IMR-90 (cell line): ENCODE data around the gene GPR179. TPM values are rescaled to one million over a fixed set of nuclear protein-coding genes. Genes with fewer than 3 reads are reported as not detected.

Experiments used
- ATAC-seq: fragments of 200-7000 bp; cut with Tn5 transposase; 2 replicates; pipeline ENCODE4 v1.9.1; 2020; ENCODE audit warnings: low read depth, mild to moderate bottlenecking, moderate library complexity
- BruUV-seq: library from RNA; stranded (reverse); fragments of 400-500 nt; replicated peaks from 2 replicates; lab custom pipeline; 2021; lab: Mats Ljungman, UMichigan
- CTCF ChIA-PET: fragments of 300-600 bp; formaldehyde crosslinking; extraction: SDS; loops from one replicate; lab custom pipeline; 2021; ENCODE audit warnings: antibody characterized with exemption; lab: Yijun Ruan, JAX
- POLR2A ChIA-PET: fragments of 300-600 bp; sonication (Branson Sonifier 250); formaldehyde crosslinking; loops from one replicate; lab custom pipeline; 2022; ENCODE audit warnings: antibody characterized with exemption; ENCODE audit not compliant: unreplicated experiment; lab: Charles Lee
- DNase-seq: peaks from one replicate; pipeline ENCODE4 v3.0.0; 2013
- H2AFZ ChIP-seq: replicated peaks from 2 replicates; pipeline ENCODE3; 2013; ENCODE audit warnings: low read length, mild to moderate bottlenecking; ENCODE audit not compliant: poor library complexity
- H2AK5ac ChIP-seq: 2 replicates; pipeline ENCODE4 v1.6.1; 2013; ENCODE audit warnings: low read depth, low read length, inconsistent platforms
- H2AK9ac ChIP-seq: replicated peaks from 2 replicates; pipeline ENCODE3; 2013; ENCODE audit warnings: mild to moderate bottlenecking, low read depth, low read length, moderate library complexity; ENCODE audit not compliant: poor library complexity
- H2BK120ac ChIP-seq: 2 replicates; pipeline ENCODE4 v1.6.1; 2013; ENCODE audit warnings: low read depth, low read length, inconsistent platforms
- H2BK15ac ChIP-seq: 3 replicates; pipeline ENCODE4 v1.6.1; 2013; ENCODE audit warnings: low read depth, low read length, inconsistent platforms
- H2BK20ac ChIP-seq: 2 replicates; pipeline ENCODE4 v1.6.1; 2013; ENCODE audit warnings: low read depth, mild to moderate bottlenecking, inconsistent platforms, low read length, moderate library complexity
- H2BK5ac ChIP-seq: 2 replicates; pipeline ENCODE4 v1.6.1; 2013; ENCODE audit warnings: mild to moderate bottlenecking, low read depth, low read length, inconsistent platforms; ENCODE audit not compliant: poor library complexity, severe bottlenecking
- H3K14ac ChIP-seq: replicated peaks from 2 replicates; pipeline ENCODE4 v1.6.1; 2013; ENCODE audit warnings: low read depth, low read length, inconsistent platforms
- H3K18ac ChIP-seq: 2 replicates; pipeline ENCODE4 v1.6.1; 2013; ENCODE audit warnings: low read depth, low read length, control low read depth
- H3K23ac ChIP-seq: 2 replicates; pipeline ENCODE4 v1.6.1; 2013; ENCODE audit warnings: low read depth, low read length, inconsistent platforms
- H3K27ac ChIP-seq: 2 replicates; pipeline ENCODE4 v1.5.1; 2013; ENCODE audit warnings: mild to moderate bottlenecking, control low read depth, low read length; ENCODE audit not compliant: insufficient read depth
- H3K27me3 ChIP-seq: 2 replicates; pipeline ENCODE4 v1.6.1; 2013; ENCODE audit warnings: low read length; ENCODE audit not compliant: control insufficient read depth, insufficient read depth
- H3K36me3 ChIP-seq: 2 replicates; pipeline ENCODE4 v1.6.1; 2013; ENCODE audit warnings: low read length, mixed read lengths; ENCODE audit not compliant: control insufficient read depth, insufficient read depth
- H3K4ac ChIP-seq: 2 replicates; pipeline ENCODE4 v1.6.1; 2013; ENCODE audit warnings: low read depth, low read length, inconsistent platforms
- H3K4me1 ChIP-seq: 2 replicates; pipeline ENCODE4 v1.6.1; 2013; ENCODE audit warnings: low read length, mixed read lengths; ENCODE audit not compliant: control insufficient read depth, insufficient read depth
- H3K4me2 ChIP-seq: 2 replicates; pipeline ENCODE4 v1.6.1; 2013; ENCODE audit warnings: low read depth, mild to moderate bottlenecking, control low read depth, low read length, moderate library complexity
- H3K4me3 ChIP-seq: 2 replicates; pipeline ENCODE4 v1.5.1; 2013; ENCODE audit warnings: low read depth, mild to moderate bottlenecking, control low read depth, low read length, moderate library complexity; ENCODE audit not compliant: insufficient read depth
- H3K56ac ChIP-seq: 2 replicates; pipeline ENCODE4 v1.6.1; 2013; ENCODE audit warnings: low read length, inconsistent platforms; ENCODE audit not compliant: insufficient read depth; ENCODE audit errors: extremely low read depth
- H3K79me1 ChIP-seq, 2 experiments: 2 replicates each; pipeline ENCODE4 v1.6.1; 2013; ENCODE audit warnings: low read length in 2 of 2, inconsistent platforms in 1 of 2, low read depth in 1 of 2
- H3K9ac ChIP-seq: 2 replicates; pipeline ENCODE4 v1.6.1; 2013; ENCODE audit warnings: low read depth, low read length, control low read depth
- H3K9me1 ChIP-seq: 2 replicates; pipeline ENCODE4 v1.6.1; 2013; ENCODE audit warnings: low read length, inconsistent platforms; ENCODE audit not compliant: insufficient read depth
- H3K9me3 ChIP-seq: 2 replicates; pipeline ENCODE4 v1.6.1; 2013; ENCODE audit warnings: low read length; ENCODE audit not compliant: control insufficient read depth, insufficient read depth
- H4K20me1 ChIP-seq: 2 replicates; pipeline ENCODE4 v1.6.1; 2013; ENCODE audit warnings: low read length, inconsistent platforms; ENCODE audit not compliant: insufficient read depth
- H4K5ac ChIP-seq: 2 replicates; pipeline ENCODE4 v1.6.1; 2013; ENCODE audit warnings: mild to moderate bottlenecking, low read depth, low read length, control low read depth
- H4K8ac ChIP-seq, 2 experiments: 2 replicates each; pipeline ENCODE4 v1.6.1; 2013; ENCODE audit warnings: low read depth in 2 of 2, low read length in 2 of 2, control low read depth in 1 of 2, inconsistent platforms in 1 of 2
- H4K91ac ChIP-seq: 2 replicates; pipeline ENCODE4 v1.6.1; 2013; ENCODE audit warnings: low read depth, low read length, inconsistent platforms; ENCODE audit not compliant: insufficient read depth
- BHLHE40 ChIP-seq: fragments of 150-350 bp; IDR thresholded peaks from 2 replicates; pipeline ENCODE4 v1.6.1; 2016; ENCODE audit warnings: mild to moderate bottlenecking, low read depth, low read length
- CEBPB ChIP-seq: IDR thresholded peaks from 2 replicates; pipeline ENCODE4 v1.6.1; 2012; ENCODE audit warnings: low read depth, low read length, improper control_type of control experiment
- FOS ChIP-seq: fragments of 150-350 bp; IDR thresholded peaks from 2 replicates; pipeline ENCODE4 v1.6.1; 2016; ENCODE audit warnings: low read depth, low read length
- MAFK ChIP-seq: IDR thresholded peaks from 2 replicates; pipeline ENCODE4 v1.6.1; 2012; ENCODE audit warnings: low read depth, low read length, improper control_type of control experiment
- MAZ ChIP-seq: IDR thresholded peaks from 2 replicates; pipeline ENCODE4 v1.6.1; 2012; ENCODE audit warnings: low read depth, mild to moderate bottlenecking, low read length, improper control_type of control experiment, moderate library complexity, borderline replicate concordance
- MXI1 ChIP-seq: IDR thresholded peaks from 2 replicates; pipeline ENCODE4 v1.6.1; 2012; ENCODE audit warnings: low read depth, mild to moderate bottlenecking, low read length, moderate library complexity, borderline replicate concordance
- NFE2L2 ChIP-seq: fragments of 150-350 bp; IDR thresholded peaks from 2 replicates; pipeline ENCODE4 v1.6.1; 2016; ENCODE audit warnings: low read depth, mild to moderate bottlenecking, low read length
- RAD21 ChIP-seq: IDR thresholded peaks from 2 replicates; pipeline ENCODE4 v1.6.1; 2012; ENCODE audit warnings: low read length, improper control_type of control experiment
- RFX5 ChIP-seq: IDR thresholded peaks from 2 replicates; pipeline ENCODE4 v1.8.0; 2012; ENCODE audit warnings: low read depth, mild to moderate bottlenecking, low read length, moderate library complexity
- SMC3 ChIP-seq: fragments of 150-350 bp; IDR thresholded peaks from 2 replicates; pipeline ENCODE4 v1.6.1; 2016; ENCODE audit warnings: low read depth, mild to moderate bottlenecking, antibody characterized with exemption, low read length, moderate library complexity
- WGBS, 2 experiments: methylation state at CpG; one replicate each; pipeline versions ENCODE4 v1.1.5 to v1.1.7; 2013; ENCODE audit warnings: missing lambda C conversion rate in 2 of 2; ENCODE audit not compliant: insufficient read length in 1 of 2; ENCODE audit errors: extremely low coverage in 2 of 2; 5-methylcytosine and 5-hydroxymethylcytosine counted together
- dilution Hi-C: fragments of 300-500 bp; cut with HindIII; formaldehyde crosslinking; loops from one replicate; pipeline ENCODE4 v1.14.3; 2018; ENCODE audit warnings: low sequenced_read_pairs; ENCODE audit not compliant: unreplicated experiment
- in situ Hi-C: fragments of 300-500 bp; cut with MboI; formaldehyde crosslinking; loops from 3 replicates; pipeline ENCODE4 v1.14.3; 2019; ENCODE audit warnings: low sequenced_read_pairs, inconsistent platforms, mixed read lengths
- intact Hi-C: fragments of 100-400 bp; cut with micrococcal nuclease; formaldehyde crosslinking; loops from 2 replicates; pipeline ENCODE4 v1.10.0; 2022
- polyA plus RNA-seq, 3 experiments: library from polyadenylated mRNA; depleted of rRNA; stranded (reverse); fragments of >200 nt; gene quantifications; 2 replicates each; pipeline ENCODE4 v1.2.3, GENCODE V29; 2012; ENCODE audit warnings: low replicate concordance in 1 of 3
- total RNA-seq: library from RNA; depleted of rRNA; stranded (reverse); fragments of >200 nt; gene quantifications from 2 replicates; pipeline ENCODE4 v1.2.3, GENCODE V29; 2012
- TF ChIP-seq, protein P1 (sequence below): fragments of 150-350 bp; IDR thresholded peaks from 2 replicates; pipeline ENCODE4 v1.6.1; 2017; ENCODE audit warnings: mild to moderate bottlenecking, antibody characterized with exemption, low read length, low read depth

GPR179 gene
- total and polyA plus RNA-seq, 2 of the 4 experiments (the other 2 are of a cell fraction), result not detected

- no peak overlapping the region for H3K23ac ChIP-seq
- POLR2A ChIA-PET, result no interaction called here
- ATAC-seq, result no peak
- H3K56ac ChIP-seq, result no peak overlapping the region
- H3K9ac ChIP-seq, result no peak overlapping the region
- no peak overlapping the region for H3K27ac ChIP-seq
- BruUV-seq, result no TSS peak
- no peaks in the 10 kb centered on the region; the same call in 1 of the 2 replicates for H4K20me1 ChIP-seq
- CTCF ChIA-PET, result interaction anchor here (0.6 kb wide), 1 partner anchor 11 kb away, joined by 5 read pairs; no protein-coding TSS in a partner anchor
- dilution Hi-C loops, result no loop called here
- no peaks in the 10 kb centered on the region for H3K4me1 ChIP-seq
- in situ Hi-C loops, result no loop called here
- no peak overlapping the region for H2AK5ac ChIP-seq
- H3K9me1 ChIP-seq, result 0 out of 2 replicates have a peak, but pooled peaks cover 2% of the 10 kb centered on the region
- no peak overlapping the region for H2AK9ac ChIP-seq
- no peak overlapping the region for H3K18ac ChIP-seq
- H3K36me3 ChIP-seq, result no peaks in the 10 kb centered on the region
- no peak overlapping the region for H2BK15ac ChIP-seq
- no peak overlapping the region for H4K5ac ChIP-seq
- no peaks in the 10 kb centered on the region for H3K9me3 ChIP-seq
- H3K4me3 ChIP-seq, result no peak overlapping the region
- H3K27me3 ChIP-seq, result peaks cover 62% of the 10 kb centered on the region
- no peak overlapping the region for H3K14ac ChIP-seq
- no peak overlapping the region for H3K4me2 ChIP-seq
- H2BK120ac ChIP-seq, result no peak overlapping the region
- no peak overlapping the region for H4K91ac ChIP-seq
- TF ChIP-seq NFE2L2 (no peak), RAD21 (no peak), MAFK (no peak), FOS (no peak), MXI1 (no peak), RFX5 (no peak), BHLHE40 (no peak), MAZ (no peak), SMC3 (no peak), CEBPB (no peak)
- TF ChIP-seq, protein P1, sequence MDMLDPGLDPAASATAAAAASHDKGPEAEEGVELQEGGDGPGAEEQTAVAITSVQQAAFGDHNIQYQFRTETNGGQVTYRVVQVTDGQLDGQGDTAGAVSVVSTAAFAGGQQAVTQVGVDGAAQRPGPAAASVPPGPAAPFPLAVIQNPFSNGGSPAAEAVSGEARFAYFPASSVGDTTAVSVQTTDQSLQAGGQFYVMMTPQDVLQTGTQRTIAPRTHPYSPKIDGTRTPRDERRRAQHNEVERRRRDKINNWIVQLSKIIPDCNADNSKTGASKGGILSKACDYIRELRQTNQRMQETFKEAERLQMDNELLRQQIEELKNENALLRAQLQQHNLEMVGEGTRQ, result no peak
- no peak overlapping the region for H3K4ac ChIP-seq
- DNase-seq, result no peak
- H2BK5ac ChIP-seq, result no peak overlapping the region
- 43% methylated on average over 1 of the region's 4 CpGs; no CpG with 5 or more reads in 1 of the 2 experiments for WGBS, 2 experiments
- no peak overlapping the region for H2AFZ ChIP-seq
- no peak overlapping the region for H4K8ac ChIP-seq
- no peaks in the 10 kb centered on the region for H3K79me1 ChIP-seq
- no peak overlapping the region for H2BK20ac ChIP-seq
- intact Hi-C loops, result no loop called here
These were observed 5.2 kb downstream of the GPR179 start for GRCh38 chr17:38338535-38338934.
